SK-N-SH (cell line): ENCODE data around the gene HSPG2. TPM values are rescaled to one million over a fixed set of nuclear protein-coding genes. Genes with fewer than 3 reads are reported as not detected.

Source experiments
- CTCF ChIA-PET: fragments of 300-600, 350-600 bp; formaldehyde crosslinking; extraction: SDS; loops from one replicate; lab custom pipeline; 2021; lab: Yijun Ruan, JAX
- POLR2A ChIA-PET: fragments of 350-600 bp; sonication (Branson Sonifier 250); formaldehyde crosslinking; extraction: SDS; loops from one replicate; lab custom pipeline; 2020; ENCODE audit warnings: antibody characterized with exemption, inconsistent platforms; lab: Yijun Ruan, JAX
- DNase-seq: peaks from one replicate; pipeline ENCODE4 v3.0.0; 2012
- H2AFZ ChIP-seq: fragments of 200-600 bp; sonication (generic); 2 replicates; pipeline ENCODE4 v1.8.1; 2016; ENCODE audit warnings: antibody characterized with exemption, mild to moderate bottlenecking, low read depth
- H3F3A ChIP-seq: fragments of 200-600 bp; sonication (generic); replicated peaks from 2 replicates; pipeline ENCODE3; 2016; ENCODE audit warnings: antibody characterized with exemption, mild to moderate bottlenecking; ENCODE audit not compliant: insufficient read depth
- H3K27ac ChIP-seq, 2 experiments: fragments of 200-500 bp in 1 of 2; fragments of 200-600 bp in 1 of 2; sonication (Bioruptor generic) in 1 of 2; sonication (generic), shearing (Covaris generic) in 1 of 2; 2 replicates each; pipeline versions ENCODE4 v1.5.1 to v1.6.1; 2014 to 2016; ENCODE audit warnings: low read depth in 2 of 2, inconsistent platforms in 1 of 2, low read length in 1 of 2, mild to moderate bottlenecking in 1 of 2, mixed read lengths in 1 of 2
- H3K27me3 ChIP-seq: fragments of 200-600 bp; sonication (generic), shearing (Covaris generic); 2 replicates; pipeline ENCODE4 v1.6.1; 2016; ENCODE audit warnings: mixed run types; ENCODE audit not compliant: insufficient read depth
- H3K36me3 ChIP-seq, 2 experiments: fragments of 200-500 bp in 1 of 2; fragments of 200-600 bp in 1 of 2; sonication (Bioruptor generic) in 1 of 2; sonication (generic) in 1 of 2; replicated peaks in 1 of 2; 2 replicates each; pipeline versions ENCODE3 to v1.5.1; 2014 to 2016; ENCODE audit warnings: low read length in 1 of 2, mild to moderate bottlenecking in 1 of 2; ENCODE audit not compliant: insufficient read depth in 2 of 2, control insufficient read depth in 1 of 2
- H3K4me1 ChIP-seq, 2 experiments: fragments of 200-500 bp in 1 of 2; fragments of 200-600 bp in 1 of 2; sonication (Bioruptor generic) in 1 of 2; sonication (generic), shearing (Covaris generic) in 1 of 2; 2 replicates each; pipeline versions ENCODE4 v1.5.1 to v1.6.1; 2014 to 2016; ENCODE audit warnings: low read depth in 1 of 2, low read length in 1 of 2, mixed run types in 1 of 2; ENCODE audit not compliant: insufficient read depth in 2 of 2, control insufficient read depth in 1 of 2
- H3K4me2 ChIP-seq: fragments of 200-600 bp; sonication (generic), shearing (Covaris generic); 2 replicates; pipeline ENCODE4 v1.6.1; 2017; ENCODE audit warnings: mixed run types
- H3K4me3 ChIP-seq, 2 experiments: fragments of 200-500 bp in 1 of 2; fragments of 200-600 bp in 1 of 2; sonication (Bioruptor generic) in 1 of 2; sonication (generic), shearing (Covaris generic) in 1 of 2; 2 replicates each; pipeline versions ENCODE4 v1.5.1 to v1.8.1; 2014 to 2016; ENCODE audit warnings: low read depth in 2 of 2, inconsistent platforms in 1 of 2, low read length in 1 of 2, mild to moderate bottlenecking in 1 of 2, mixed read lengths in 1 of 2, moderate library complexity in 1 of 2
- H3K79me2 ChIP-seq: fragments of 200-600 bp; sonication (generic); 2 replicates; pipeline ENCODE4 v1.8.1; 2017; ENCODE audit warnings: mild to moderate bottlenecking; ENCODE audit not compliant: insufficient read depth
- H3K9ac ChIP-seq: fragments of 200-600 bp; sonication (generic); 2 replicates; pipeline ENCODE4 v1.6.1; 2017; ENCODE audit warnings: mixed run types
- H3K9me2 ChIP-seq: fragments of 200-600 bp; sonication (generic); 2 replicates; pipeline ENCODE4 v1.6.1; 2017; ENCODE audit warnings: mixed run types
- H3K9me3 ChIP-seq: fragments of 200-600 bp; sonication (generic); 2 replicates; pipeline ENCODE4 v1.6.1; 2017; ENCODE audit warnings: mixed run types, mild to moderate bottlenecking, moderate library complexity
- H4K20me1 ChIP-seq: fragments of 200-600 bp; sonication (generic); 2 replicates; pipeline ENCODE4 v1.6.1; 2017; ENCODE audit warnings: mild to moderate bottlenecking, mixed run types; ENCODE audit not compliant: insufficient read depth
- ELF1 ChIP-seq: IDR thresholded peaks from 2 replicates; pipeline ENCODE4 v1.4.0; 2012
- EZH2phosphoT487 ChIP-seq: fragments of 200-600 bp; sonication (generic); IDR thresholded peaks from 2 replicates; pipeline ENCODE4 v1.6.1; 2017; ENCODE audit warnings: low read depth, mixed run types, mild to moderate bottlenecking, antibody characterized with exemption, moderate library complexity, borderline replicate concordance
- FOSL2 ChIP-seq: IDR thresholded peaks from 2 replicates; pipeline ENCODE4 v1.4.0; 2012; ENCODE audit warnings: low read depth, mild to moderate bottlenecking, moderate library complexity, borderline replicate concordance
- GATA2 ChIP-seq: sonication (generic); formaldehyde crosslinking; IDR thresholded peaks from 2 replicates; pipeline ENCODE4 v1.5.0; 2020; ENCODE audit warnings: mild to moderate bottlenecking, missing genetic modification reagents
- JUND ChIP-seq: IDR thresholded peaks from 2 replicates; pipeline ENCODE4 v1.4.0; 2012
- MAX ChIP-seq: IDR thresholded peaks from 2 replicates; pipeline ENCODE4 v1.4.0; 2012; ENCODE audit warnings: low read depth
- MEF2A ChIP-seq: IDR thresholded peaks from 2 replicates; pipeline ENCODE4 v1.4.0; 2012; ENCODE audit warnings: low read depth, borderline replicate concordance
- NFIC ChIP-seq: IDR thresholded peaks from 2 replicates; pipeline ENCODE4 v1.4.0; 2012; ENCODE audit warnings: borderline replicate concordance
- NRF1 ChIP-seq: IDR thresholded peaks from 2 replicates; pipeline ENCODE4 v1.6.1; 2012; ENCODE audit warnings: low read depth, mild to moderate bottlenecking, low read length
- RAD21 ChIP-seq: IDR thresholded peaks from 2 replicates; pipeline ENCODE4 v1.6.1; 2012; ENCODE audit warnings: mild to moderate bottlenecking, low read length
- RCOR1 ChIP-seq: fragments of 150-350 bp; IDR thresholded peaks from 2 replicates; pipeline ENCODE4 v1.6.1; 2017; ENCODE audit warnings: antibody characterized with exemption, low read length
- REST ChIP-seq: IDR thresholded peaks from 2 replicates; pipeline ENCODE4 v1.6.1; 2012; ENCODE audit warnings: mild to moderate bottlenecking, low read depth, low read length, moderate library complexity
- RXRA ChIP-seq: IDR thresholded peaks from 2 replicates; pipeline ENCODE4 v1.4.0; 2012; ENCODE audit warnings: low read depth, mild to moderate bottlenecking, borderline replicate concordance
- SMC3 ChIP-seq: IDR thresholded peaks from 2 replicates; pipeline ENCODE4 v1.6.1; 2012; ENCODE audit warnings: low read depth, low read length, improper control_type of control experiment
- TAF1 ChIP-seq: IDR thresholded peaks from 2 replicates; pipeline ENCODE4 v1.6.1; 2012; ENCODE audit warnings: low read depth, mild to moderate bottlenecking, low read length, moderate library complexity, borderline replicate concordance
- WGBS: methylation state at CpG from one replicate; pipeline ENCODE4 v1.1.6; 2017; ENCODE audit warnings: low lambda C conversion rate; 5-methylcytosine and 5-hydroxymethylcytosine counted together
- polyA plus RNA-seq, 3 experiments: library from polyadenylated mRNA; depleted of rRNA; stranded (reverse); fragments of >200 nt; gene quantifications; 2 replicates each; pipeline ENCODE4 v1.2.3, GENCODE V29; 2012
- TF ChIP-seq, protein P1 (sequence below): fragments of 200-600 bp; sonication (generic); IDR thresholded peaks from 2 replicates; pipeline ENCODE4 v1.6.1; 2017; ENCODE audit warnings: antibody characterized with exemption, mild to moderate bottlenecking, moderate library complexity

The HSPG2 gene
- polyA plus RNA-seq, 1 of the 3 experiments (the other 2 are of a cell fraction) = 28.9 TPM

DNA sequence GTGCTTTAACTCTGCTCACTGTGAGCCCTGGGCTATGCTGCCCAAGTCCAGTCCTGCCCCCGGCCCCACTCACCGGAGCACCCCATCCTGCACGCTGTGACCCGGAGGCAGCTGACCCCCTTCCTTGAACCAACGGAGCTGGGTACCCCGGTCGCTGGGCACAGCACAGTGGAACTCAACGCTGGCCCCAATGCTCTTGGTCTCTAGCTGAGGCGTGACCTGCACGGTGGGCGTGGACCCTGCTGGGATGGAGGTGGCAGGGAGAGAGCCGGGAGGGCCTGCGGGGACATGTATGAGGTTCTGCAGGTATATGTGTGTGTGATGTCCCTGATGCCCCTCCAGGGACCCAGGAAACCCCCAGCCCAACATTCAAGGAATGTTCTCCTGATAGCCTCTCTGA lies 100.4 kb downstream of the HSPG2 start (continued):
- no peak for TF ChIP-seq REST
- no peak for TF ChIP-seq NFIC
- no peak for TF ChIP-seq RCOR1
- TF ChIP-seq JUND = no peak
- TF ChIP-seq GATA2 = no peak
- no peak for TF ChIP-seq RAD21

- Histone ChIP-seq H3K27me3 (no peaks in the 10 kb centered on the region), H3K9ac (no peak overlapping the region), H3K4me3 (no peak overlapping the region), H2AFZ (no peak overlapping the region), H3K9me3 (no peaks in the 10 kb centered on the region), H3F3A (no peaks in the 10 kb centered on the region), H3K4me2 (no peak overlapping the region), H3K4me1 (no peaks in the 10 kb centered on the region), H3K27ac (no peak overlapping the region), H4K20me1 (no peaks in the 10 kb centered on the region), H3K36me3 (peaks cover 26 to 38% of the 10 kb centered on the region in 2 experiments)
- DNase-seq = no peak
- POLR2A ChIA-PET = no interaction called here
- TF ChIP-seq RAD21 = no peak
- TF ChIP-seq EZH2phosphoT487 = no peak
- no peak for TF ChIP-seq FOSL2
- no peak for TF ChIP-seq NRF1
- TF ChIP-seq RCOR1 = no peak
- TF ChIP-seq, protein P1, sequence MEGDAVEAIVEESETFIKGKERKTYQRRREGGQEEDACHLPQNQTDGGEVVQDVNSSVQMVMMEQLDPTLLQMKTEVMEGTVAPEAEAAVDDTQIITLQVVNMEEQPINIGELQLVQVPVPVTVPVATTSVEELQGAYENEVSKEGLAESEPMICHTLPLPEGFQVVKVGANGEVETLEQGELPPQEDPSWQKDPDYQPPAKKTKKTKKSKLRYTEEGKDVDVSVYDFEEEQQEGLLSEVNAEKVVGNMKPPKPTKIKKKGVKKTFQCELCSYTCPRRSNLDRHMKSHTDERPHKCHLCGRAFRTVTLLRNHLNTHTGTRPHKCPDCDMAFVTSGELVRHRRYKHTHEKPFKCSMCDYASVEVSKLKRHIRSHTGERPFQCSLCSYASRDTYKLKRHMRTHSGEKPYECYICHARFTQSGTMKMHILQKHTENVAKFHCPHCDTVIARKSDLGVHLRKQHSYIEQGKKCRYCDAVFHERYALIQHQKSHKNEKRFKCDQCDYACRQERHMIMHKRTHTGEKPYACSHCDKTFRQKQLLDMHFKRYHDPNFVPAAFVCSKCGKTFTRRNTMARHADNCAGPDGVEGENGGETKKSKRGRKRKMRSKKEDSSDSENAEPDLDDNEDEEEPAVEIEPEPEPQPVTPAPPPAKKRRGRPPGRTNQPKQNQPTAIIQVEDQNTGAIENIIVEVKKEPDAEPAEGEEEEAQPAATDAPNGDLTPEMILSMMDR = no peak
- no peak for TF ChIP-seq NFIC
- no peak for TF ChIP-seq MAX
- no peak for TF ChIP-seq TAF1
- no peak for TF ChIP-seq SMC3
- no peak for TF ChIP-seq RXRA
- TF ChIP-seq GATA2 = no peak
- TF ChIP-seq ELF1 = no peak
- TF ChIP-seq MEF2A = no peak
- TF ChIP-seq, all 33 proteins: peak for 0
- H3K79me2 ChIP-seq = no peaks in the 10 kb centered on the region
- 89% methylated on average over 4 of the region's 4 CpGs for WGBS
- no peaks in the 10 kb centered on the region for H3K9me2 ChIP-seq
- CTCF ChIA-PET = no interaction called here
Measured at GRCh38 chr1:21836010-21836409, 101.1 kb downstream of the HSPG2 start.
